ENCODE results near the gene CHID1.

DNA sequence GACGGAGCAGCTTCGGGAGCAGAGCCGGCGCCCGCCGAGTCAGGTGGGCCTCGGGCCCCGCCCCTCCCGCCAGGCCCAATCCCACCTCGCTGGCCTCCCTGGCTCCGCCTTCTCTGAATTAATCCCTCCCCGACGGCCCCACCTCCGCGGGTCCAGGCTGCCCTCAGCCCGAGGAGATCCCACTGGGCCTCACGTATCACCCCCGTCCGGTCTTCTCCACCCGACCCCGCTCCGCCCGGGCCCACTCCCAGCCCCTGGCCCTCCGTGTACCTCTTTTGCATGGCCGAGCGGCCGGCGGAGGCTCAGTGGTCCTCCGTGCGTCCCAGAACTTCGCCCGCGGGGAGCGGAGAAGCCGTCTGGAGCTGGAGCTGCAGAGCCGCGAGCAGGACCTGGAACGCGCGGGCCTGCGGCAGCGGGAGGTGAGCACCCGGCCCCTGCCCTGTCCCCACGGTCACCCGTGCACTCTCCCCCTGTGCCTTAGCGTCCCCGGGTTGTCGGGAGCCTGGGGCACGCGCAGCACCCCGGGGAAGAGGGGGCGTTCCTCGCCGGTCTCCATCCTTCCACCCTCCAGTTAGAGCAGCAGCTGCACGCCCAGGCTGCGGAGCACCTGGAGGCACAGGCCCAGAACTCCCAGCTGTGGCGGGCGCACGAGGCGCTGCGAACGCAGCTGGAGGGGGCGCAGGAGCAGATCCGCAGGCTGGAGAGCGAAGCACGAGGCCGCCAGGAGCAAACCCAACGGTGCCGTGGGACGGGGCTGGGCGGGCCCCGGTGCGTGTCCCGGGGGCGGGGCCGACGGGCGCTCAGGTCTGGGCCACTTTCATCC lies 80.1 kb downstream of the CHID1 start:
- TF ChIP-seq POLR2A (IDR thresholded peaks at IDR 0.05; ENCODE audit: low read depth, low read length) (no peak), POLR2AphosphoS5 (IDR thresholded peaks at IDR 0.05; ENCODE audit: low read depth, low read length) (no peak), TAF1 (IDR thresholded peaks at IDR 0.05; ENCODE audit: borderline replicate concordance, low read depth, low read length) (no peak)

All from GM12892 (cell line).